ENCODE results near the gene CRB3. TPM values are rescaled to one million over a fixed set of nuclear protein-coding genes. Genes with fewer than 3 reads are reported as not detected.

The CRB3 gene
- total and polyA plus RNA-seq, 9 of the 15 experiments (the other 6 are each of a cell fraction or from before 2014, with no cell fraction given) = 0.49 TPM; not detected in 8

DNA sequence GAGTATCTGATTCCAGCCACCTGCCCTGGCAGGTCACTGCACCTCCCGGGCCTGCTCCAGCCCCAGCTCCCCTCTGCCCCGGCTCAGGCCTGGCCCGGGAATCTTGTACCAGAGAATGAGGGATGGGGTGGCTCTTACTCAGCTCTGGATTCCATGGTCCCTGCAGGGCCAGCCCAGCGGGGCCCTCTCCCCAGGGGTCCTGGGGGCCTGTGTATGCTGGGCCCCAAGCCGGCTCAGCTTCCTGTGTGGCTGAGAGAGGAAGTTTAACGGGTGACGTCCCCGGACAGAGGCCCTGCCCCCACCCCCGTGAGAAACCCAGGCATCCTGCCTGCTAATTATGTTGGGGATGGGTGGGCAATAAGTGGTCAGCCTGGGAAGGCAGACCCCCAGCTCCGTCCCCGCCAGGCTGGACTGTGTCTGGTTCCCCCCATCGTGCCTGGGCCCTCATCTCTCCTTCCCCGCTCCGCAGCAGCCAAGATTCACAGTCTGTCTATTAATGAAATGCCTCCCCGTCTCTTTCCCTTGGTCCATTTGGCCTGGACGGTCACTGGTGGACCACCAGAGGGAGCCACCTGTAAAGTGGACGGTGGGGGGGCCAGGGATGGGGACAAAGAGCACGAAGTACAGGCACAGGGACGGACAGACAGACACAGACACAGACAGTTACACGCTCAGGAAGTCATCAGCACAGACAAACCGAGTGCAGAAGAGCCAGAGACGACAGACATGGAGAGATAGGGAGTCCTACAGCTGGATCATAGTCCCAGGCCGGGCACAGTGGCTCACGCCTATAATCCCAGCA, 17.7 kb downstream of the CRB3 start, which contains the start of gene DENND1C (continued):
- no peak for TF ChIP-seq CBX1 (IDR thresholded peaks at IDR 0.05; ENCODE audit: low read depth)
- peak; percentile 55; the same call in 1 of the 2 replicates for TF ChIP-seq L3MBTL2 (IDR thresholded peaks at IDR 0.05)
- TF ChIP-seq DMBX1 (CRISPR knock-in tag; IDR thresholded peaks at IDR 0.05; ENCODE audit: borderline replicate concordance) = no peak
- TF ChIP-seq, protein P1, sequence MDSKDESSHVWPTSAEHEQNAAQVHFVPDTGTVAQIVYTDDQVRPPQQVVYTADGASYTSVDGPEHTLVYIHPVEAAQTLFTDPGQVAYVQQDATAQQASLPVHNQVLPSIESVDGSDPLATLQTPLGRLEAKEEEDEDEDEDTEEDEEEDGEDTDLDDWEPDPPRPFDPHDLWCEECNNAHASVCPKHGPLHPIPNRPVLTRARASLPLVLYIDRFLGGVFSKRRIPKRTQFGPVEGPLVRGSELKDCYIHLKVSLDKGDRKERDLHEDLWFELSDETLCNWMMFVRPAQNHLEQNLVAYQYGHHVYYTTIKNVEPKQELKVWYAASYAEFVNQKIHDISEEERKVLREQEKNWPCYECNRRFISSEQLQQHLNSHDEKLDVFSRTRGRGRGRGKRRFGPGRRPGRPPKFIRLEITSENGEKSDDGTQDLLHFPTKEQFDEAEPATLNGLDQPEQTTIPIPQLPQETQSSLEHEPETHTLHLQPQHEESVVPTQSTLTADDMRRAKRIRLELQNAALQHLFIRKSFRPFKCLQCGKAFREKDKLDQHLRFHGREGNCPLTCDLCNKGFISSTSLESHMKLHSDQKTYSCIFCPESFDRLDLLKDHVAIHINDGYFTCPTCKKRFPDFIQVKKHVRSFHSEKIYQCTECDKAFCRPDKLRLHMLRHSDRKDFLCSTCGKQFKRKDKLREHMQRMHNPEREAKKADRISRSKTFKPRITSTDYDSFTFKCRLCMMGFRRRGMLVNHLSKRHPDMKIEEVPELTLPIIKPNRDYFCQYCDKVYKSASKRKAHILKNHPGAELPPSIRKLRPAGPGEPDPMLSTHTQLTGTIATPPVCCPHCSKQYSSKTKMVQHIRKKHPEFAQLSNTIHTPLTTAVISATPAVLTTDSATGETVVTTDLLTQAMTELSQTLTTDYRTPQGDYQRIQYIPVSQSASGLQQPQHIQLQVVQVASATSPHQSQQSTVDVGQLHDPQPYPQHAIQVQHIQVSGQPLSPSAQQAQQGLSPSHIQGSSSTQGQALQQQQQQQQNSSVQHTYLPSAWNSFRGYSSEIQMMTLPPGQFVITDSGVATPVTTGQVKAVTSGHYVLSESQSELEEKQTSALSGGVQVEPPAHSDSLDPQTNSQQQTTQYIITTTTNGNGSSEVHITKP (IDR thresholded peaks at IDR 0.05; ENCODE audit: partially characterized antibody) = peak; percentile 22
- no peak for TF ChIP-seq MAFF (IDR thresholded peaks at IDR 0.05; ENCODE audit: low read length)
- TF ChIP-seq, protein P2, sequence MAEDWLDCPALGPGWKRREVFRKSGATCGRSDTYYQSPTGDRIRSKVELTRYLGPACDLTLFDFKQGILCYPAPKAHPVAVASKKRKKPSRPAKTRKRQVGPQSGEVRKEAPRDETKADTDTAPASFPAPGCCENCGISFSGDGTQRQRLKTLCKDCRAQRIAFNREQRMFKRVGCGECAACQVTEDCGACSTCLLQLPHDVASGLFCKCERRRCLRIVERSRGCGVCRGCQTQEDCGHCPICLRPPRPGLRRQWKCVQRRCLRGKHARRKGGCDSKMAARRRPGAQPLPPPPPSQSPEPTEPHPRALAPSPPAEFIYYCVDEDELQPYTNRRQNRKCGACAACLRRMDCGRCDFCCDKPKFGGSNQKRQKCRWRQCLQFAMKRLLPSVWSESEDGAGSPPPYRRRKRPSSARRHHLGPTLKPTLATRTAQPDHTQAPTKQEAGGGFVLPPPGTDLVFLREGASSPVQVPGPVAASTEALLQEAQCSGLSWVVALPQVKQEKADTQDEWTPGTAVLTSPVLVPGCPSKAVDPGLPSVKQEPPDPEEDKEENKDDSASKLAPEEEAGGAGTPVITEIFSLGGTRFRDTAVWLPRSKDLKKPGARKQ (CRISPR knock-in tag; IDR thresholded peaks at IDR 0.05) = no peak
- TF ChIP-seq DEAF1 (CRISPR knock-in tag; IDR thresholded peaks at IDR 0.05) = 0 out of 2 replicates have a peak, but pooled peaks have one; percentile 36
- no peak for TF ChIP-seq TEAD1 (CRISPR knock-in tag; IDR thresholded peaks at IDR 0.05)
- 0 out of 2 replicates have a peak, but pooled peaks have one; percentile 16 for TF ChIP-seq ZBTB9 (CRISPR knock-in tag; IDR thresholded peaks at IDR 0.05)
- TF ChIP-seq ARID2 (IDR thresholded peaks at IDR 0.05) = no peak
- TF ChIP-seq YY1 (IDR thresholded peaks at IDR 0.05; ENCODE audit: borderline replicate concordance in 1 of 3, control insufficient read depth in 1 of 3, extremely low read depth in 1 of 3, insufficient read depth in 3 of 3, insufficient read length in 1 of 3, insufficient replicate concordance in 2 of 3, low read depth in 1 of 3, low read length in 2 of 3) = no peak
- TF ChIP-seq CEBPB (tag; IDR thresholded peaks at IDR 0.05) = no peak
- no peak for TF ChIP-seq ZNF436 (CRISPR knock-in tag; IDR thresholded peaks at IDR 0.05)
- TF ChIP-seq JUND (IDR thresholded peaks at IDR 0.05; ENCODE audit: borderline replicate concordance, low read depth, low read length) = no peak; the same call in 1 of the 2 replicates
- TF ChIP-seq JUND (tag; IDR thresholded peaks at IDR 0.05; ENCODE audit: borderline replicate concordance, low read depth, low read length) = peak; percentile 22; the same call in 1 of the 3 replicates
- TF ChIP-seq HMG20A (CRISPR knock-in tag; conservative IDR thresholded peaks at IDR 0.05) = no peak

Data from K562 (cell line).